ENCODE results near the gene DNAJC5. TPM values are rescaled to one million over a fixed set of nuclear protein-coding genes. Genes with fewer than 3 reads are reported as not detected.

Gene DNAJC5
- total and polyA plus RNA-seq, 2 of the 8 experiments (the other 6 are each of a cell fraction or from before 2014, with no cell fraction given), result 19.2 to 31.2 TPM

GRCh38 chr20:63941282-63942081, 46.6 kb downstream of the DNAJC5 start (continued):
- TF ChIP-seq MAX (IDR thresholded peaks at IDR 0.05) (peak; percentile 43; the same call in 1 of the 2 replicates), NRF1 (IDR thresholded peaks at IDR 0.05; ENCODE audit: low read depth, low read length) (no peak), CBX8 (IDR thresholded peaks at IDR 0.05; ENCODE audit: borderline replicate concordance, low read depth, low read length) (no peak), CTCF (IDR thresholded peaks at IDR 0.05; ENCODE audit: control extremely low read depth in 1 of 3, insufficient read depth in 1 of 3, low read depth in 1 of 3, low read length in 3 of 3) (no peak), YY1 (IDR thresholded peaks at IDR 0.05; ENCODE audit: low read depth, low read length) (peak; percentile 98), ATF3 (IDR thresholded peaks at IDR 0.05; ENCODE audit: insufficient read depth, low read depth, low read length) (no peak), CHD1 (IDR thresholded peaks at IDR 0.05; ENCODE audit: low read depth, low read length) (no peak), USF2 (IDR thresholded peaks at IDR 0.05; ENCODE audit: low read length) (no peak), SRF (IDR thresholded peaks at IDR 0.05; ENCODE audit: low read depth, low read length) (no peak), JUND (IDR thresholded peaks at IDR 0.05; ENCODE audit: low read length) (no peak), TAF7 (optimal IDR thresholded peaks at IDR 0.05; ENCODE audit: borderline replicate concordance, low read depth, low read length) (no peak), CEBPB (IDR thresholded peaks at IDR 0.05; ENCODE audit: low read depth, low read length) (no peak), POLR2A (IDR thresholded peaks at IDR 0.05; ENCODE audit: control extremely low read depth in 1 of 2, low read depth in 2 of 2, low read length in 2 of 2) (no peak), TBP (IDR thresholded peaks at IDR 0.05; ENCODE audit: low read depth, low read length) (no peak), FOSL1 (IDR thresholded peaks at IDR 0.05; ENCODE audit: insufficient read depth, low read depth, low read length) (no peak), RFX5 (IDR thresholded peaks at IDR 0.05; ENCODE audit: borderline replicate concordance, low read depth, low read length) (no peak), TEAD4 (IDR thresholded peaks at IDR 0.05; ENCODE audit: low read depth, low read length) (no peak), SAP30 (IDR thresholded peaks at IDR 0.05; ENCODE audit: insufficient read depth, insufficient replicate concordance, low read length) (peak; percentile 61), GABPA (IDR thresholded peaks at IDR 0.05; ENCODE audit: borderline replicate concordance, insufficient read depth, low read length) (no peak)

Data from H1 (cell line).